K562 (cell line): ENCODE results near the gene ERP44. TPM values are rescaled to one million over a fixed set of nuclear protein-coding genes. Genes with fewer than 3 reads are reported as not detected.

ENCODE experiments used
- CBFA2T3 ChIP-seq: fragments of 450-650 bp; IDR thresholded peaks from 2 replicates; pipeline ENCODE4 v1.6.1; 2017
- CCNT2 ChIP-seq: IDR thresholded peaks from 2 replicates; pipeline ENCODE4 v1.6.1; 2011; ENCODE audit warnings: borderline replicate concordance, low read depth, mild to moderate bottlenecking, moderate library complexity, mixed read lengths, low read length; ENCODE audit not compliant: insufficient read length; ENCODE audit errors: extremely low read depth
- DACH1 ChIP-seq: fragments of 450-650 bp; IDR thresholded peaks from 2 replicates; pipeline ENCODE4 v1.6.1; 2018; ENCODE audit not compliant: partially characterized antibody
- DPF2 ChIP-seq: fragments of 450-650 bp; IDR thresholded peaks from 2 replicates; pipeline ENCODE4 v1.6.1; 2016
- FOXM1 ChIP-seq, 2 experiments: fragments of 450-650 bp in 1 of 2; sonication (generic) in 1 of 2; formaldehyde crosslinking in 1 of 2; IDR thresholded peaks; 2 replicates each; pipeline versions ENCODE4 v1.6.1 to v1.9.0; 2017 to 2022; ENCODE audit warnings: low read depth in 2 of 2, mild to moderate bottlenecking in 2 of 2, missing genetic modification reagents in 1 of 2, moderate library complexity in 1 of 2
- GATAD2B ChIP-seq: fragments of 450-650 bp; IDR thresholded peaks from 2 replicates; pipeline ENCODE4 v1.6.1; 2017; ENCODE audit warnings: mild to moderate bottlenecking, borderline replicate concordance
- HDAC2 ChIP-seq: fragments of 450-650 bp; IDR thresholded peaks from 2 replicates; pipeline ENCODE4 v1.6.1; 2016; ENCODE audit warnings: mild to moderate bottlenecking
- HEY1 ChIP-seq: fragments of 250-450 bp; sonication (Bioruptor Pico); IDR thresholded peaks from 2 replicates; pipeline ENCODE4 v1.5.0; 2020; ENCODE audit warnings: mild to moderate bottlenecking, moderate library complexity, borderline replicate concordance
- HMBOX1 ChIP-seq: sonication (generic); IDR thresholded peaks from 2 replicates; pipeline ENCODE4 v1.6.1; 2016
- HMG20A ChIP-seq: fragments of 450-650 bp; formaldehyde crosslinking; conservative IDR thresholded peaks from 2 replicates; pipeline ENCODE4 v1.4.0; 2020; ENCODE audit warnings: mild to moderate bottlenecking, mixed read lengths
- HNRNPL ChIP-seq: fragments of 200-400 bp; formaldehyde crosslinking; IDR thresholded peaks from 2 replicates; pipeline ENCODE4 v1.6.1; 2017; ENCODE audit warnings: low read depth, mild to moderate bottlenecking, low read length
- HOMEZ ChIP-seq: fragments of 250-450 bp; sonication (Bioruptor Pico); IDR thresholded peaks from 2 replicates; pipeline ENCODE4 v1.4.0; 2020; ENCODE audit warnings: mild to moderate bottlenecking, moderate library complexity
- IRF9 ChIP-seq: fragments of 450-650 bp; IDR thresholded peaks from 2 replicates; pipeline ENCODE4 v1.6.1; 2016; ENCODE audit warnings: missing biosample characterization, missing genetic modification characterization
- MNT ChIP-seq, 2 experiments: fragments of 450-650 bp; conservative IDR thresholded peaks; 2 replicates each; pipeline ENCODE4 v1.6.1; 2017; ENCODE audit warnings: mild to moderate bottlenecking in 2 of 2, moderate library complexity in 2 of 2
- MTA2 ChIP-seq: fragments of 450-650 bp; IDR thresholded peaks from 2 replicates; pipeline ENCODE4 v1.6.1; 2016; ENCODE audit warnings: low read depth
- MYC ChIP-seq, 2 experiments: fragments of 250-450 bp in 1 of 2; sonication (Bioruptor Pico) in 1 of 2; IDR thresholded peaks; 2 replicates each; pipeline versions ENCODE4 v1.5.1 to v1.6.1; 2012 to 2021; ENCODE audit warnings: low read depth in 2 of 2, borderline replicate concordance in 1 of 2, improper control_type of control experiment in 1 of 2, low read length in 1 of 2, mild to moderate bottlenecking in 1 of 2, moderate library complexity in 1 of 2
- NFIC ChIP-seq: fragments of 450-650 bp; IDR thresholded peaks from 2 replicates; pipeline ENCODE4 v1.6.1; 2017; ENCODE audit warnings: mild to moderate bottlenecking, inconsistent platforms
- PML ChIP-seq: IDR thresholded peaks from 2 replicates; pipeline ENCODE4 v1.6.1; 2012; ENCODE audit warnings: low read length, inconsistent platforms
- POLR2AphosphoS5 ChIP-seq: IDR thresholded peaks from 2 replicates; pipeline ENCODE4 v1.6.1; 2011; ENCODE audit warnings: mild to moderate bottlenecking, low read depth, low read length, moderate library complexity; ENCODE audit not compliant: control insufficient read depth, insufficient read depth
- RBM39 ChIP-seq: fragments of 200-400 bp; formaldehyde crosslinking; optimal IDR thresholded peaks from 2 replicates; pipeline ENCODE3; 2018; ENCODE audit warnings: low read depth, low read length
- SMAD4 ChIP-seq: fragments of 250-450 bp; sonication (Bioruptor Pico); conservative IDR thresholded peaks from 2 replicates; pipeline ENCODE4 v1.8.0; 2021; ENCODE audit warnings: inconsistent platforms, mild to moderate bottlenecking, moderate library complexity
- TAL1 ChIP-seq: fragments of 450-650 bp; IDR thresholded peaks from 2 replicates; pipeline ENCODE4 v1.6.1; 2016; ENCODE audit warnings: mild to moderate bottlenecking
- TCF3 ChIP-seq: sonication (generic); formaldehyde crosslinking; IDR thresholded peaks from 2 replicates; pipeline ENCODE4 v1.4.0; 2020; ENCODE audit warnings: mild to moderate bottlenecking, missing genetic modification reagents
- TEAD4 ChIP-seq, 2 experiments: sonication (generic) in 1 of 2; formaldehyde crosslinking in 1 of 2; IDR thresholded peaks; 2 replicates each; pipeline versions ENCODE4 v1.6.1 to v1.8.0; 2012 to 2022; ENCODE audit warnings: borderline replicate concordance in 1 of 2, inconsistent platforms in 1 of 2, low read length in 1 of 2, mild to moderate bottlenecking in 1 of 2, missing genetic modification reagents in 1 of 2
- ZNF134 ChIP-seq: fragments of 250-450 bp; sonication (Bioruptor Pico); conservative IDR thresholded peaks from 2 replicates; pipeline ENCODE4 v1.4.0; 2020
- polyA plus RNA-seq, 8 experiments: library from polyadenylated mRNA; depleted of rRNA in 4 of 8; stranded (reverse) in 5 of 8; unstranded in 3 of 8; fragments of >200 nt; fragmentation: Nextera tagmentation in 2 of 8; fragmentation: Illumina TruSeq in 1 of 8; extraction: Ambion mirVana in 2 of 8; extraction: Trizol in 1 of 8; gene quantifications; 2 replicates each; pipeline versions ENCODE4 v1.2.1 to v1.2.3, GENCODE V29; 2011 to 2014; ENCODE audit warnings: inconsistent platforms in 1 of 8, missing spikeins in 1 of 8
- total RNA-seq, 7 experiments: library from RNA; depleted of rRNA in 6 of 7; stranded (reverse); fragments of >200 nt in 6 of 7; fragmentation: Illumina TruSeq in 2 of 7; extraction: Trizol in 2 of 7; gene quantifications; 2 replicates each; pipeline versions ENCODE4 v1.2.1 to v1.2.3, GENCODE V29; 2011 to 2021; ENCODE audit warnings: low replicate concordance in 1 of 7

ERP44 gene
- total and polyA plus RNA-seq, 9 of the 15 experiments (the other 6 are each of a cell fraction or from before 2014, with no cell fraction given), result 9.2 to 23.4 (median 13.6) TPM

GRCh38 chr9:100101608-100102007 lies 2.8 kb upstream of the ERP44 start (continued):
- no peak for TF ChIP-seq HOMEZ (CRISPR knock-in tag)
- peak; percentile 92 for TF ChIP-seq CBFA2T3
- TF ChIP-seq HNRNPL, result no peak
- peak in 1 of 2 experiments; percentile 34; a peak in 1 of 4 replicates for TF ChIP-seq MNT (conservative IDR thresholded peaks at IDR 0.05)
- no peak for TF ChIP-seq IRF9 (tag)
- peak; percentile 91 for TF ChIP-seq TCF3 (CRISPR knock-in tag)
- peak; percentile 83 for TF ChIP-seq TEAD4 (IDR thresholded peaks at IDR 0.05; ENCODE audit: low read length)
- no peak for TF ChIP-seq TEAD4 (CRISPR knock-in tag; IDR thresholded peaks at IDR 0.05; ENCODE audit: borderline replicate concordance)
- TF ChIP-seq HDAC2, result peak; percentile 93
- TF ChIP-seq DACH1, result peak; percentile 80
- TF ChIP-seq FOXM1 (IDR thresholded peaks at IDR 0.05; ENCODE audit: low read depth), result peak; percentile 44; the same call in 1 of the 2 replicates
- no peak for TF ChIP-seq FOXM1 (CRISPR knock-in tag; IDR thresholded peaks at IDR 0.05; ENCODE audit: low read depth)
- TF ChIP-seq HMG20A (CRISPR knock-in tag), result 0 out of 2 replicates have a peak, but pooled peaks have one; percentile 18
- peak; percentile 25; the same call in 1 of the 2 replicates for TF ChIP-seq MYC (IDR thresholded peaks at IDR 0.05; ENCODE audit: low read depth, low read length)
- no peak for TF ChIP-seq MYC (CRISPR knock-in tag; IDR thresholded peaks at IDR 0.05; ENCODE audit: borderline replicate concordance, low read depth)
- peak; percentile 49; the same call in 1 of the 2 replicates for TF ChIP-seq DPF2
- peak; percentile 41 for TF ChIP-seq CCNT2
- peak; percentile 45; the same call in 1 of the 2 replicates for TF ChIP-seq PML
- no peak for TF ChIP-seq GATAD2B
- TF ChIP-seq HMBOX1, result peak; percentile 81
- TF ChIP-seq MTA2, result peak; percentile 76
- no peak for TF ChIP-seq RBM39
- TF ChIP-seq TAL1, result peak; percentile 82
- TF ChIP-seq POLR2AphosphoS5, result peak; percentile 39; the same call in 1 of the 2 replicates
- no peak for TF ChIP-seq ZNF134 (CRISPR knock-in tag)
- no peak for TF ChIP-seq HEY1 (CRISPR knock-in tag)
- TF ChIP-seq NFIC, result peak; percentile 43; the same call in 1 of the 2 replicates
- TF ChIP-seq SMAD4 (CRISPR knock-in tag), result no peak
